Forelimb muscle (tissue), 1 donor: ENCODE results near the gene RPS5. TPM values are rescaled to one million over a fixed set of nuclear protein-coding genes. Genes with fewer than 3 reads are reported as not detected.
"Not testable (repeated sequence)": the region's sequence is repeated elsewhere in the genome, so short reads cannot be mapped to it uniquely, and the experiment has no call there.

ENCODE experiments used
- DNase-seq: peaks from one replicate; pipeline ENCODE4 v3.0.0-alpha.2; 2013; ENCODE audit warnings: low read depth
- polyA plus RNA-seq: library from polyadenylated mRNA; unstranded; fragments of 120-200 nt; gene quantifications from one replicate; pipeline ENCODE4 v1.2.1, GENCODE V29; 2013; ENCODE audit not compliant: insufficient read length

The RPS5 gene
- polyA plus RNA-seq, 1 donor, result 1,975 TPM

DNA sequence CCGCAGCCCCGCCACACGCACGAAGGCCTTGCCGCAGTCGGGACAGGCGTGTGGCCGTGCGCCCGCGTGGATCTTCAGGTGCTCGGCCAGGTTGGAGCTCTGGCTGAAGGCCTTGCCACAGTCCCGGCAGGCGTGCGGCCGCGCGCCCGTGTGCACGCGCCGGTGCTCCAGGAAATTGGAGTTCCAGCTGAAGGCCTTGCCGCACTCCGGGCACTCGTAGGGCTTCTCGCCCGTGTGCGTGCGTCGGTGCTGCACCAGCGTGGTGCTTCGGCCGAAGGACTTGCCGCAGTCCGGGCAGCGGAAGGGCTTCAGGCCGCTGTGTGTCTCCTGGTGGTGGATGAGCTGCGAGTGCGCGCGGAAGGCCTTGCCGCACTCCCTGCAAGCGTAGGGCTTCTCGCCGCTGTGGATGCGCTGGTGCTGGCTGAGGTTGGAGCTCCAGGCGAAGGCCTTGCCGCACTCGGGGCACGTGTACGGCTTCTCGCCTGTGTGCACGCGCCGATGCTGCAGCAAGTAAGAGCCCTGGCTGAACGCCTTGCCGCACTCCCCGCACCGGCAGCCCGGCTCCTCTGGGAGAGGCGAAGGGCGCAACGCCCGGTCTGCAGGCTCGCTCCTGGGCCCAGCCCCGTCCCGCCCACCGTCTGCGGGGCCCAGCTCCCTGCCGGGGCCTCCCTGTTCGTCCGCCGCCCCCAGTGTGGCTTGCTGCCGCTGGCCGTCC is 30.1 kb upstream of the RPS5 start:
- no peak for DNase-seq

DNA sequence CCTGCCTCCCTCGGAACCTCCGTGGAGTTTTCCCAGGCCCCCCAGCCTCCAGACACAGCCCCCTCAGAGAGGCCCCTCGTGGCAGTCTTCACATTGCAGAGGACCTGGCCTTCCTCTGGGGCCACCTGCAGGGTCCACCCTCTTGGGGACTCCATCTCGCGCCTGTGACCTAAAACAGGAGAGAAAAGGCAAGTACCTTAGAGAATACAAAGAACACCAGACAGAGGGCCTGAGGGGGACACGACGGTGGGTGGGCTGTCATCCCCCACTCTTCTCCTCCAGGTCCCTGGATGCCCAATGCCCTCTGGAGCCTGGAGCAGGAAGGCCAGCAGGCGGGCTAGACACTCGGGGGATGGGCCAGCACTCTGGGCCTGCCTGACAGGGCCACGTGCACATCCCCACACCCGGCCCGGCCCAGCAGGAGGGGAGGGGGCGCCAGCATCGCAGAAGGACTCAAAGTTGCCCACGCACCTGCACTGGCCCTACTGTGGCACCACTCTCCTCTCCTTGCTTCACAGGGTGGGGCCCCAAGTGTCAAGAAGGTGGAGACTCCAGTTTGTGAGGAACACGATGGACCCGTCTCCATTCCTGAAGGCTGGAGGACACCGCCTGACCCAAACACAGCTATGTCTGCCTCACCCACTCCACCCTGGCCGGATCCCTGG is 29.5 kb upstream of the RPS5 start:
- DNase-seq, result no peak

DNA sequence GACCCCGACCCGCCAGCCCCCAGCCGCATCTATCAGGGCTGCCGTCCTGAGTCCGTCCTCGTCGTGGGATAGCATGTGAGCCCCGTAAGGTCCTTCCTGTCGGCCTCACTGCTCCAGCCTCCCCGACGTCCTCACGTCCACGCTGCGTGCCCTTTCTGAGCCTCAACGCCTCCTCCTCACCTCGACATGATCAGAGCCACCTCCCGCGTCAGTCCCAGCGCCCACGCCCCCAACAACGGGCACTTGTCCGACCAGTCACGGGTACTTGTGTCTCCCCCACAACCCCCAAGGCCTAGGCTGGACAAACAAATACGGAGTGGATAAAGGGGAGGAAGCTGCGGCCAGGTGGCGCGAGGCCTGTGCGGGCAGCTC is 25.2 kb upstream of the RPS5 start:
- no peak for DNase-seq

DNA sequence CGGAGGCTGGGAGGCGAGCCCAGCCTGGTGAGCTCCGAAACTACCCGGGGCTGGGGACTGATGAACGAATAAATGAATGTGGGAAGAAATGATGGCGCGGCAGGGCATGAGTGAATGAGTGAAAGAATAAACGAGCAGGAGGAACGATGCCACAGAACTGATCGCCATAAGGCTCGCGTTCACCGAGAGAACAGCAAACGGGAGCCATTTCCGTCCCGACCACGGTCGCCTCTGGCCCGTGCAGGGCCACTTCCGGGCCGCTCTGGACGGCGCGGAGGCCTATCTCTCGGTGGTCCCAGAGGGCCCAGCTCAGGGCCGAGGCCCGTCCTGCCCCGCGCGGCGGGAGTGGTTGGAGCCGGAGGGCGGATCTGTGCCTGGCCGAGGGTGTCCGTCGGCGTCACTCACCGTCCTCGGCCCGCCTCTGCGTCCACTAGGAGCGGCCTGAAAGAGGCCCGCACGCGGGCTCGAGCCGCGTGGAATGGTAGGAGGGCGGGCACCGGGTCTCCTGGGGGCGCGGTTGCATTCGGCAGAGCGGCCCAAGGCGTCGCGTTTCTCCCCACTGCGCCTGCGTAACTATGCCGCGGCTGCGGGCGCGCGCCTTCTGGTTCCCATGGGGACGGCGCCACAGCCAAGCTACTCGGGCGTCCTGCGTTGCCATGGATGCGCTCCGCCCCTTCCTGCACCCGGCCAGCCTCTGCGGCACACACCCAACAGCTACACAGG is 24.6 kb upstream of the RPS5 start, which contains the start of gene ZNF497:
Gene ZNF497 (minus strand): TSS at position 480 of the 723 bp plus-strand sequence. CDS start 5,116 bp downstream, outside the sequence.
- DNase-seq, result peak; percentile 80

DNA sequence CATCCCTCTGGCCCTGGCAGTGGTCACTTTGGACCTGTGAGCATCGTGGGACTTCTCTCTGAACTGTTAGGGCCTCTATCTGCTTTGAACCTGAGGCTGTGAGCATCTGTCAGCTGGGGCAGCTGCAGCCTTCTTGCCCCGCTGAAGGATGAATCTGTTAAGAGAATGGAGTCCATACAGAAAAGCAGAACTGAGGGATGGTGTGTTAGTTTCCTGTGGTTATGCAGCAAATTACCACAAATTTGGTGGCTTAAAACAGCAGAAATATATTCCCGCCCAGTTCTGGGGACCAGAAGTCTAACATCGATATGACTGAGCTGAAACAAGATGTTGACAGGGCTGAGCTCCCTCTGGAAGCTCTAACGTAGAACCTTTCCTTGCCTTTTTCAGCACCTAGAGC is 22.9 kb upstream of the RPS5 start:
- no peak for DNase-seq

DNA sequence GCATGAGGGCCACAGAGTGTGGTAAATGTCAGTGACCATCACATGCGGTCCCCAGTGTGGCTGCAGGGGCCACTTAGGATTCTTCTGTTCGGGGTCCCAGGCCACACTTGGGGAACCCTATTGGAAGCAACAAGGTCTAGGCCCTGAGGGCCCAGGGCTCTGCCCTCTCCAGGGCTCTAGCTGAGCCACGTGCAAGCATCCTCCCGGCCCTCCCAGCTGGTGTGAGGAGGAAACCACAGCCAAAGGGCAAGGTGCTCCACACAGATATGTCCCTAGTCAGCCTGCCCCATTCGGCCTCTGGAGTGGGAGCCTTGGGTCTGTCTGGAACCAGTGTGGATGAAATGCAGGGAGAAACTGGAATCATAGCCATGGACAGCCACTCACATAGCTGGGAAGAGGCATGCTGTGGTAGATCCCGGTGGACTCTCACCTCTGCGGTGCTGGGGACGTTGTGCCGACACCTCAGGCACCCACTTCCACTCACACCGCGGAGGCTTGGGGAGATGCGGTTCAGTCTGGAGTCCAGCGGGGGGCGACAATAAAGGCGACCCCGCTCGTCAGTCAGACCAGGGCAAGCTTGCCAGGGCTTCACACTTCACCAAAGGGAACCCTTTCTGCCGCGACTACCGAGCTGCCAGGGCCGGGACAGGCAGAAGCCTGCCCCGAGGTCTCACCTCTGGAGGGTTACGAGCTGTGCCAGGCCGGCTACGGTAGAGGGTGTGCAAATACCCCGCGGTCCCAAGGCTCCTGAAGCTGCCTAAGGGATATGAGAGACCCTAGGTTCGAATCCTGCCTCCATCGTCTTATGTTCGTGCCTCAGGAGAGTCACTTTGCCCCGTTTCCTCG is 20.3 kb upstream of the RPS5 start:
- DNase-seq, result no peak

DNA sequence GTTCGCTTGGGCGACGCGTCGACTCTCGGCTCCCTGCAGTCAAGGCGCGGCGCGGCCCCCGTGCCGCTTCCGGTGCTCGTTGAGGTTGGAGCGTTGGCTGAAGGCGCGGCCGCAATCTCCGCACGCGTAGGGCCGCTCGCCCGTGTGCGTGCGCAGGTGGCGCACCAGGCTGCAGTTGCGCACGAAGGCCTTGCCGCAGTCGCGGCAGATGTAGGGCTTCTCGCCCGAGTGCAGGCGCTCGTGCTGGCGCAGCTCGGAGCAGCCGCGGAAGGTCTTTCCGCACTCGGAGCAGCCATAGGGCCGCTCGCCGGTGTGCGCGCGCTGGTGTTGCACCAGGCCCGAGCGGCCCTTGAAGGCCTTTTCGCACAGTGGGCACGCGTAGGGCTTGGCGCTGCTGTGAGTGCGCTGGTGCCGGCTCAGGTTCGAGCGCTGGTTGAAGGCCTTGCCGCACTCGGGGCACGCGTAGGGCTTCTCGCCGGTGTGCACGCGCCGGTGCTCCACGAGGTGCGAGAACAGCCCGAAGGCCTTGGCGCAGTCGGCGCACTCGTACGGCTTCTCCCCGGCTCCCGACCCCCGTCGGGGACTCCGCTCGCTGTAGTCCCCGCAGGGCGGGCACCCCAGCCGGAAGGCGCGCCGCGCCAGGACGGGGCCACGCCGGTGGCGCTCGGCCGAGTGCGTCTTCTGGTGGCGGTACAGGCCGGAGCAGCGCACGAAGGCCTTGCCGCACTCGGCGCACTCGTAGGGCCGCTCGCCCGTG is 19.2 kb upstream of the RPS5 start:
- no peak for DNase-seq

DNA sequence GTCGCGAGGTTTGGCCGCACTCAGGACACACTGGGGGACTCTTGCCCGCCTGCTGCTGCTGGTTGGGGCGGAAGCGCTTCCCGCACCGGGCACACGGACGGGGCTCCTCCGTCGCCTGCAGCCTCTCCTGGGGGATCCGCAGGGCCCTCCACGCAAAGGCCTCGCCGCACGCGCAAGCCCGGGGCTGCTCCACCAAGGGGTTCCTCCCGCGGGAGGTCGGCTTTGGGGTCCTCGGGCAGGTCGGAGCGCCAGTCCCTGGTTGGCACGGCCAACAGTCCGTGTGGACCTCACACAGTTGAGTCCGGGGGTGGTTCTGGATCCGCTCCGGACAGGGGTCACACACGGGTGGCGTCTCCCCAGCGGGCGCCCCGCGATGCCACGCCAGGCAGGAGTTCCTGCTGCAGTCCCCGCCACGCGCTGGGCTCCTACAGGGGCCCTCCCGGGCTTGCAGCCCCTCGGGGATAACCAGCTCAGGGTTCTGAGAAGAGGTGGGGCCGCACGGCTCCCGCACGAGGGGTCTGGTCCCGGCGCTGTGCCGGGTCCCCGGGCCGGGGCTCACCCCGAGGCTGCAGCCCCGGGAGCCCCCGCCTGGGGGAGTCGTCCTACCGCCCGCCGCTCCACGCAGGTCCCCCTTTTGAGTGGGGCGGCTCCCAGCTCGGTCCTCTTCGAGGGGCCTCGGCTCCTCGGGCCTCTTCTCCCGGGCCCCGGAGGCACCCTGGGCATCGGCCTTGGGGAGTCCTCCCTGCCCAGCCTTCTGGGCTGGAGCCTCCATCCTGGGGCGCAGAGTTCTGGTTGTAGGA is 18.3 kb upstream of the RPS5 start:
- no peak for DNase-seq

DNA sequence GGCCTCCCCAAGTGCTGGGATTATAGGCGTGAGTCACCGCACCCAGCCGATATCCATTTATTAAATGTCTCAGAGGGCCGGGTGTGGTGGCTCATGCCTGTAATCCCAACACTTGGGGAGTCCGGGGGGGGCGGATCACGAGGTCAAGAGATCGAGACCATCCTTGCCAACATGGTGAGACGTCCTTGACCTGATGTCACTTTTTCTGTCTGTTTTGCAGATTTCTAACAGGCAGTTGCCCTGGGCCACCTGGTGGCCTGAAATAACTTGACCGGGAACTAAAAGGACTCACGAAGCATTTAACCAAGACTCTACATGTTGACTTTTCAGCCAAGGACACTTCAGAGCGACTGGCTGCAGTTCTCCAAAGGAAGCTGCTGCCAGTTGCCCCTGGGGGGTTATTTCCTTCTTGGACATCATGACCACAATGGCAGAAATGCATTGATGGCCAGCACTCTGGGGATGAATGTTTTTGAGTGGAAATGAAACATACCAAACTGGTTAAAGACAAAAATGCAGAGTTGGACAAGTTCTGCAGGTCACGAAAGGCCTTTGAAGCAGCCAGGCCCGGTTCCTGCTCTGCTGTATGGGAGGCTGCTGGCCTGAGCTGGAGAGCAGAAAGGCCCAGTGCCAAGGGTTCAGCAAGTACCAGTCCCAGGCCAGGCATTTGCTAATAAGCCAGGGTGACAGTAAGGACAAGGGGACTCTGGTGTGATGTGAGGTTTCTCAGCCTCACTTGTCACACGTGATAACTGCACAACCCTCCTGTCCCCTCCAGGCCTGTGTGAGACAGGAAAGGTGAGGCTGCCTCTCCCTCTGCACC is 14.5 kb upstream of the RPS5 start:
- DNase-seq, result no peak

DNA sequence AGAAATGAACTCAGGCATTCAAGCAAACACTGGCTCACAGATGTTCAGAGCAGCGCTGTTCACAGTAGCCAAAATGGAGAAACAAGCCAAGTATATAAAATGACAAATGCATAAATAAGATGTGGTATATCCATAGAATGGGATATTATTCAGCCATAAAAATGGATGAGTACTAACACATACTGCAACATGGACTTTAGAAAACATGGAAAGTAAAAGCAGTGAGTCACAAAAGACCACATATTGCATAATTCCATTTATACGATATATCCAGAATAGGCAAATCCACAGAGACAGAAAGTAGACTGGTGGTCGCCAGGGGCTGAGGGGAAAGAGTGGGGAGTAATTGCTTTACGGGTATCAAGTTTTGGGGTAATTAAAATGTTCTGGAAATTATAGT is 12.9 kb upstream of the RPS5 start:
- no peak for DNase-seq

DNA sequence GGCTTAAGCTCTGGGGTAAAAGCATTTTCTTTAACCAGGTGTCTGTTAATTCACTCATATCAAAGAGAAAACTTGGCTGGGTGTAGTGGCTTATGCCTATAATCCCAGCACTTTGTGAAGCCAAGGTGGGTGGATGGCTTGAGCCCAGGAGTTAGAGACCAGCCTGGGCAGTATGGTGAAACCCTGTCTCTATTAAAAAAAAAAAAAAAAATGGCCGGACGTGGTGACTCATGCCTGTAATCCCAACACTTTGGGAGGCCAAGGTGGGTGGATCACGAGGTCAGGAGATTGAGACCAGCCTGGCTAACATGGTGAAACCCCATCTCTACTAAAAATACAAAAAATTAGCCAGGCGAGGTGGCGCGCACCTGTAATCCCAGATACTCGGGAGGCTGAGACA is 10.3 kb upstream of the RPS5 start:
- DNase-seq, result not testable (repeated sequence)

DNA sequence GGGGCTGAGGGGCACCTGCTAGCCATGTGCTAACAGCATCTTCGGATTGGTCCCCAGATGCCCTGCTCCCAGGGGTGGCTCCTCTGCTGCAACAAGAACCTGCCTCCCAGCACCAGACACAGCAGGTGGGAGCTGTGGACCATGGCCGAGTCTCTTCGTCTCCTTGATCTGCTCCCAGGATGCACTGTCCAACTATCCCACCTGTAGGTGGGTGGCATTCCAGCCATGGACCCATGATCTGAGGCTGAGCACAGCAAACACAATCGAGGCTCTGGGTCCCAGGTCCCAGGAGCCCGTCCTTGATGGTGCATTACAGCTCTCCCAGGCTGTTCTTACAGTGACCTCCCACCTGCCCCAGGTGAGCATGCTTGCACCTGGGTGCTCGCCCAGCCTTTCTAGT is 7.8 kb upstream of the RPS5 start:
- no peak for DNase-seq

DNA sequence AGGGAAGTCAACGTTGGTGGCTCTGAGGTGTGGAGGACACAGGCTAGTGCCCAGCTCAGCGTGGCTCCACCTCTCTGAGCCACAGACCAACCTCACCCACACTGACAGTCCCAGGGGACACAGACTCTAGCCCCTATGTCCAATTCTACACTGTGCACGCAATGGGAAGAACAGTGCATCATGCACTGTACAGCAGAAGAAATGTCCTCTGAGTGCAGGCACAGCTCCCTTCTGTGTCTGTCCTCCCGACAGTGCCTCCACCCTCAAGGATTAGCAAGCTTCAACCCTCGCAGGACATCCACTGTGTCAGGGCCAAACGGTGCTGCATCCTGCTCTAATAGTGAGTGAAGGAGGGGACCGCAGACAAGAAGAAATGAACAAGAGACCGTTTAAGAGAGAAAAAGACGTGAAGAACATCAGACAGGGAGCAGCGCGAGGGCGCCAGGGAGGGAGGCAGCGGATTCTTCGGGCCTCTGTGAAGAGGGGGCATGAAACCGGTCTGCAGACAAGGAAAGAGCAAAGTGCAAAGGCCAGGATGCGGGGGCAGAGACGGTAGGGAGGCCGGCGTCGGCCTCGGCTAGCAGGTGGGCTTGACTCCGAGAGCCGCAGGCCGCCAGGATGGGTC is 6.9 kb upstream of the RPS5 start:
- no peak for DNase-seq

DNA sequence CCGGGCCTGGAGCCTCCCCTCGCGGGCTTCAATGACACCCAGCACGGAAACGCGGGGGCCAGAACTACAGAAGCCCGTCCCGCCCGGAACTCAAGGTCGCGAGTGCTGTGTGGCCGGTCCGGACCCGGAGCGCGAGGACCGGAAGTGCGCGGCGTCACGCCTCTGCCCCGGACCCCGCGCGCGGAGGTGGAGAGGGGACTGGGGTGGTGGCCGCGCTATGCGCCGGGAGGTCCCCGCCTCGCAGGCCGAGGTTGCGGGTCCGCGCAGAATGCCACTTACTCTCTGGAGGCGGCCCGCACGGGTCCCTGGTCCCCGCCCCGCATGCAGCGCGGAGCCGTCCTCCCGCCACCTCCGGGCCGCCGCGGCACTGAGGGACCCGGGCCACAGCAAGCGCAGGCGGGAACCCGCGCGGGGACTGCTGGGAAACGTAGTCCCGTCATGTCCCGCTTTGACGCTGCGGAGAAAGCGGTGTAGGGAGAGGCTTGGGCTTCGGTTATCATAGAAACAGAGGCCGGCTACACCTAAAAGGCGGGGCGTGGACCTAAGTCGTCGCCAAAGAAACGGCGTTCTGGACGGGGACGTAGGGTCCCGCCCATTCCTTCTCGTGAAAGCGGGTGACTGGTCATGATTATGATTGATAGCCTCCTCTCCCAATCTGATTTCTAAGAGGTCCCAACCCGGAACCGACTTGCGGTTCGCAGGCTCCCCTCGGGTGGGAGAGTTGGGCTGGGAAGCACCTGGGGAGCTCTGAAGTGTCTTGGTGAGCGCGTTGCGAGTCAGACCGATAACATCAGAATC is 6.2 kb upstream of the RPS5 start, which contains the start of gene ZNF837:
Gene ZNF837 (minus strand): TSS at position 369 of the 798 bp plus-strand sequence. CDS start 11,698 bp downstream, outside the sequence.
- peak; percentile 99 for DNase-seq

DNA sequence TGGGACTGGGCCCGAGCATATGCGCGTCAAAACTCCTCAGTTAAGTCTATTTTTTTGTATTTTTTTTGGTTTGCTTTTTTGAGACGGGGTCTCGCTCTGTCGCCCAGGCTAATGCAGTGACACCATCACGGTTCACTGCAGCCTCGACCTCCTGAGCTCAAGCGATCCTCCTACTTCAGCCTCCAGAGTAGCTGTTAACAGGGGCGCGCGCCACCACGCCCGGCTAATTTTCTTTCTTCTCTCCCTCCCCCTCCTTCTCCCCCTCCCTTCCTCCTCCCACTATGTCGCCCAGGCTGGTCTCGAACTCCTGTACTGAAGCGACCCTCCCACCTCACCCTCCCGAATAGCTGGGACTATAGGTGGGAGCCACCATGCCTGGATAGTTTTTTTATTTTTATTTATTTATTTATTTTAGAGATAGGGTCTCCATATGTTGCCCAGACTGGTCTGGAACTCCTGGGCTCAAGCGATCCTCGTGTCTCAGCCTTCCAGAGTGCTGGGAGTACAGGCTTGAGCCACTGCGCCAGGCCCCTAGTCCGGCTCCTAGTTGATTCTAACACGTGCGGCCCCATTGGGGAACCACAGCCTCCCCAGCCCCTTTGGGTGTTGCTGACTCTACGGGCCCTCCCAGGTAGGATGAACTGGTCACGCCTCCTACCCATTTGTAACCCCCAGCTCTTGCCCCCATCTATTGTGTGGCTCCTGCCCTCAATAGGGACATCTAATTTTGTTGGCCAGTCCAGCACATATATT is 5.4 kb upstream of the RPS5 start:
- no peak for DNase-seq

DNA sequence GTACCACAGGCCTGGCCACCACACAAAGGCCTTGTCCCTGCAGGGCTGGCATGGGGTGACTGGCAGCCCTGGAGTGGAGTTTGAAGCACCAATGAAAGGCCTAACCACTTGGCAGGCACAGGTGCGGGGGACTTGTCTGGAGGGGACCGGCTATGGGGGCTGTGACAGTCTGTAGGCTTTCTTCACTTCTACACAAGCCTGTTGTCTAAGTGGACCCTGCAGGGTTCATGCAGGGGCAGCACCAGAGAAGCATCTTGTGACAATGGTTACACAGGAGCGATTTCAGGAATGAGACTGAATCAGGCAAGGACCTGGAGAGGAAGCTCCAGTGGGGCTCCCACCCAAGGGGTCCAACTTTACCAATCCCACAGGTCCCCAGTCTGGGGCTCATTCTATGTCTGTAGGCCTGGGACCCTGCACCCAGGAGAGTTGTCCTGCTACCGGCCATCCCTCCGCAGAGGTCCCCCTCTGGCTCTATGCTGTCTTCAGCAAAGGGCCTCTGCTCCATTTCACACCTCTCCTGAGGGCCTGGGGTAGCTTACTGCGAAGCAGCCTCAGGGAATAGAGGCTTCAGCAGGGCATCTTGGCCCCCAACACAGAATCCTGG is 4.0 kb upstream of the RPS5 start:
- DNase-seq, result no peak
